Sigmoid colon (tissue), 7 donors: ENCODE measurements around the gene PNMA6E. TPM values are rescaled to one million over a fixed set of nuclear protein-coding genes. Genes with fewer than 3 reads are reported as not detected.

Experiments used
- DNase-seq: peaks from one replicate; pipeline ENCODE4 v3.0.0-alpha.2; 2019
- H3K27ac ChIP-seq, 4 donors: fragments of 200-600 bp; sonication (generic); one replicate each; pipeline ENCODE4 v1.5.1; 2016 to 2019; ENCODE audit warnings: mild to moderate bottlenecking in 1 of 4
- H3K27me3 ChIP-seq, 3 donors: fragments of 200-600 bp; sonication (generic); one replicate each; pipeline ENCODE4 v1.5.1; 2019; ENCODE audit warnings: mild to moderate bottlenecking in 1 of 3
- H3K36me3 ChIP-seq, 4 donors: fragments of 200-600 bp; sonication (generic); one replicate each; pipeline ENCODE4 v1.5.1; 2016 to 2019
- H3K4me1 ChIP-seq, 4 donors: fragments of 200-600 bp; sonication (generic); one replicate each; pipeline ENCODE4 v1.5.1; 2017 to 2019
- H3K4me3 ChIP-seq, 4 donors: fragments of 200-600 bp; sonication (generic); one replicate each; pipeline ENCODE4 v1.5.1; 2017 to 2019; ENCODE audit warnings: mild to moderate bottlenecking in 2 of 4, moderate library complexity in 1 of 4
- H3K9me3 ChIP-seq, 4 donors: fragments of 200-600 bp in 3 of 4; sonication (generic) in 3 of 4; one replicate each; pipeline versions ENCODE4 v1.5.1 to v1.6.1; 2013 to 2019
- EP300 ChIP-seq, 4 donors: sonication (generic); formaldehyde crosslinking; IDR thresholded peaks; one replicate each; pipeline ENCODE4 v1.6.1; 2017; ENCODE audit warnings: antibody characterized with exemption in 4 of 4
- POLR2A ChIP-seq, 2 donors: fragments of 450-650 bp; IDR thresholded peaks; one replicate each; pipeline ENCODE4 v1.6.1; 2016; ENCODE audit warnings: antibody characterized with exemption in 2 of 2, mild to moderate bottlenecking in 2 of 2, moderate library complexity in 2 of 2
- POLR2AphosphoS5 ChIP-seq, 4 donors: sonication (generic); formaldehyde crosslinking; IDR thresholded peaks; one replicate each; pipeline ENCODE4 v1.6.1; 2017; ENCODE audit warnings: antibody characterized with exemption in 4 of 4
- WGBS, 2 donors: extraction: QIAGEN DNeasy Blood & Tissue Kit; methylation state at CpG; one replicate each; pipeline ENCODE4 v1.1.7; 2013; 5-methylcytosine and 5-hydroxymethylcytosine counted together
- intact Hi-C: fragments of 100-400 bp; cut with DNase I; formaldehyde crosslinking; loops from one replicate; pipeline ENCODE4 v1.15.1; 2023
- polyA plus RNA-seq, 3 donors: library from polyadenylated mRNA; stranded (reverse); fragments of 200-250 nt; gene quantifications; one replicate each; pipeline ENCODE4 v1.2.3, GENCODE V29; 2013
- total RNA-seq, 4 donors: library from RNA; depleted of rRNA; stranded (reverse); fragments of >200 nt; gene quantifications; one replicate each; pipeline ENCODE4 v1.1.0, GENCODE V29; 2016
- TF ChIP-seq, protein P1 (sequence below), 4 experiments: fragments of 450-650 bp in 3 of 4; fragments of 200-600 bp in 1 of 4; IDR thresholded peaks; one replicate each; pipeline ENCODE4 v1.5.1; 2016 to 2019; ENCODE audit warnings: antibody characterized with exemption in 4 of 4, mild to moderate bottlenecking in 3 of 4, moderate library complexity in 2 of 4
- donor health status: healthy with polysubstance abuse.
- donor health status: Bipolar disorder and iron deficiency.
- donor health status: healthy.

PNMA6E gene
- total and polyA plus RNA-seq, 7 donors: not detected

DNA sequence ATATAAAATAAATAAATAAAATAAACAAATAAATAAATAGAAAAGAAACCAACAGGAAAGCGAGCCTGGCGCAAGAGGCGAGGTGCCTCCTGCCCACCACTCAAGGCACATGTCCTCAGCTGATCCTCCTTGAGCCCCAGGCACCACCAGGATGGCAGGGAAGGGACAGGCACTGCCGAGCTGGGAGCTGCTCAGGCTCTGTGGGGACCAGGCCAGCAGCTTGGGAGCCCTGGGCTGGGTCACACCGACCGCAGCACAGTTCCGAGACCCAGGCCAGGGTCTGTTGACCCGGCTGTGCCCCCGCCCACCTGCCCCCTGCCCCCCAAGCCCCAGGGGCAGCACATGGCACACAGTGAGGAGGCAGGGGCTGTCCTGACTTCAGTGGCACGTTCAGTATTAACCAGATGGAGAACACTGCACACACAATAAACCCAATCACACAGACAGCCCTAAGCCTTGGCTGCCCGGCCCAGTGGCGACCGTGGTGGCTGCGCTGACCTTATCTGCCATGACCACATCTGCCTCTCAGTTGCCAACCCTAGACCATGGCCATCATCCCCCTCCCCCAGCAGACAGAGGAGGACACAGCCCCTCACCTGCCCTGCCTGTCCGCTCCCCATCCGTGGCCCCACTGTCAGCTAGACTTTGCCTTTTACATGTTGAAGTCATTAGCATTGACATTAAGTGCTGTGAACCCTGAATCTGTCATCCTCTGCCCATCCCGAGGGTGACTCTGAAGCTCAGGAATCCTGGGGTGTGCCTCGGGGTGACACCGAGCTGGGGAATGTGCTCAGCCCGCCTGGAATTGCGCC lies 47.6 kb upstream of the PNMA6E start:
- H3K27me3 ChIP-seq: no peaks in the 10 kb centered on the region
- WGBS, 2 donors: 97% methylated on average over 21 of the region's 21 CpGs
- no peaks in the 10 kb centered on the region for H3K9me3 ChIP-seq
- TF ChIP-seq POLR2A (IDR thresholded peaks at IDR 0.05) (no peak), EP300 (IDR thresholded peaks at IDR 0.05) (no peak), POLR2AphosphoS5 (IDR thresholded peaks at IDR 0.05) (no peak)
- TF ChIP-seq, protein P1, sequence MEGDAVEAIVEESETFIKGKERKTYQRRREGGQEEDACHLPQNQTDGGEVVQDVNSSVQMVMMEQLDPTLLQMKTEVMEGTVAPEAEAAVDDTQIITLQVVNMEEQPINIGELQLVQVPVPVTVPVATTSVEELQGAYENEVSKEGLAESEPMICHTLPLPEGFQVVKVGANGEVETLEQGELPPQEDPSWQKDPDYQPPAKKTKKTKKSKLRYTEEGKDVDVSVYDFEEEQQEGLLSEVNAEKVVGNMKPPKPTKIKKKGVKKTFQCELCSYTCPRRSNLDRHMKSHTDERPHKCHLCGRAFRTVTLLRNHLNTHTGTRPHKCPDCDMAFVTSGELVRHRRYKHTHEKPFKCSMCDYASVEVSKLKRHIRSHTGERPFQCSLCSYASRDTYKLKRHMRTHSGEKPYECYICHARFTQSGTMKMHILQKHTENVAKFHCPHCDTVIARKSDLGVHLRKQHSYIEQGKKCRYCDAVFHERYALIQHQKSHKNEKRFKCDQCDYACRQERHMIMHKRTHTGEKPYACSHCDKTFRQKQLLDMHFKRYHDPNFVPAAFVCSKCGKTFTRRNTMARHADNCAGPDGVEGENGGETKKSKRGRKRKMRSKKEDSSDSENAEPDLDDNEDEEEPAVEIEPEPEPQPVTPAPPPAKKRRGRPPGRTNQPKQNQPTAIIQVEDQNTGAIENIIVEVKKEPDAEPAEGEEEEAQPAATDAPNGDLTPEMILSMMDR (IDR thresholded peaks at IDR 0.05): no peak
- no peak overlapping the region for H3K4me3 ChIP-seq
- intact Hi-C loops: no loop called here
- peak; percentile 42 for DNase-seq
- peaks cover 0 to 1% (median 0%) of the 10 kb centered on the region in 4 donors for H3K36me3 ChIP-seq
- no peaks in the 10 kb centered on the region for H3K4me1 ChIP-seq
- H3K27ac ChIP-seq: no peak overlapping the region

DNA sequence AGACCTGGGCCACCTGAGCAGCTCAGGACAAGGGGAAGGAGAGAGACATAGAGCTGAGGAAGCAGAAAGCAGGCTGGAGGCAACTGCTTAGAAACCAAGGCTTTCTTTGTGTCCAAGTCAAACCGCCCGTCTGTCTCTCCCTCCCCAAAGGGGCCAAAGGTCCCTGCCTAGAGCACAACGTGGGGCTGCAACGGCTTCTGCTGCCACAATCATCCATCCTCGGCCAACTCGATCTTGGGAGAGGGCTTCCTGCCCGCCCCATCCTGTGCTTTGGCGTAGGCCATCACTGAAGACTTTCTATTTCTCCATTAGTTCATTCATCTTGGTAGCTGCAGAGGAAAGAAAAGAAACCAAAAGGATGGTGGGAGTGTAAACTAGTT lies 46.4 kb upstream of the PNMA6E start:
- no peak overlapping the region for H3K4me3 ChIP-seq
- 83 to 90% methylated on average over 8 of the region's 8 CpGs for WGBS, 2 donors
- H3K36me3 ChIP-seq: no peaks in the 10 kb centered on the region
- no peaks in the 10 kb centered on the region for H3K27me3 ChIP-seq
- TF ChIP-seq POLR2A (IDR thresholded peaks at IDR 0.05) (no peak), POLR2AphosphoS5 (IDR thresholded peaks at IDR 0.05) (no peak), EP300 (IDR thresholded peaks at IDR 0.05) (no peak)
- TF ChIP-seq, protein P1 (IDR thresholded peaks at IDR 0.05): no peak
- H3K27ac ChIP-seq: no peak overlapping the region
- intact Hi-C loops: no loop called here
- no peak for DNase-seq
- no peaks in the 10 kb centered on the region for H3K9me3 ChIP-seq
- no peaks in the 10 kb centered on the region for H3K4me1 ChIP-seq

DNA sequence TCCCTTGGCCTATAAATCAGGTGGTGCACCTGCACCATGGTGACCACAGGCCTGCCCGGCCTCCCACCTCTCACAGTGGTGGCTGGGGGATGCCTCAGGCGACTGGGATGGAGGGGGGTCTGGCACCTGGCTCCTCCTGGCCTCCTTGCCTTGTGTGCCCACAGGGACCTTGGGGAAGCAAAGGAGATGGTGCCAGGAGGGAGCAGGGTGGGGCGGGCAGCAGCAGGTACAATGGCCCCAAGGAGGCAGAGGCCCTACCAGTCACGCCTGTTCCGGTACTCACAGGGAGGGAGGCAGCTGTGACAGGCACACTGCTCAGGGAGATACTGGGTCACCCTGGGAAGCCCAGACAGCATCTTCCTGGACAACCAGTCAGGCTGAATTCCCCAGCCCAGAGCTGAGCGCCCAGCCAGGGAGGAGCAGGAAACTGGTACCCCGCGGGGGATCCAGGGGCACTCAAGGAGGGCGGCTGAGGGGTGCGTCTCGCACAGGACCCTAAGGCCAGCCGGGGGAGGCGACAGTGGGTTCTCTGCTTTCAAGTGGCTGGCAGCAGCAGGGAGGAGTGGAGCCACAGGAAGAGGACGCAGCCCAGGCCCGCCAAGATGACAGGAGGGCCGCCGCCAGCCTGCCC lies 45.9 kb upstream of the PNMA6E start:
- Histone ChIP-seq H3K36me3 (no peaks in the 10 kb centered on the region), H3K27ac (no peak overlapping the region), H3K4me3 (no peak overlapping the region), H3K4me1 (no peaks in the 10 kb centered on the region), H3K9me3 (no peaks in the 10 kb centered on the region), H3K27me3 (no peaks in the 10 kb centered on the region)
- TF ChIP-seq POLR2A (IDR thresholded peaks at IDR 0.05) (no peak), EP300 (IDR thresholded peaks at IDR 0.05) (no peak), POLR2AphosphoS5 (IDR thresholded peaks at IDR 0.05) (no peak)
- TF ChIP-seq, protein P1 (IDR thresholded peaks at IDR 0.05): no peak
- intact Hi-C loops: no loop called here
- DNase-seq: peak; percentile 57
- 93% methylated on average over 17 of the region's 17 CpGs for WGBS, 2 donors

- TF ChIP-seq POLR2AphosphoS5 (IDR thresholded peaks at IDR 0.05): no peak
- TF ChIP-seq EP300 (IDR thresholded peaks at IDR 0.05): no peak
- TF ChIP-seq POLR2A (IDR thresholded peaks at IDR 0.05): no peak
- TF ChIP-seq, protein P1 (IDR thresholded peaks at IDR 0.05): no peak
- H3K36me3 ChIP-seq: no peaks in the 10 kb centered on the region
- H3K27ac ChIP-seq: no peak overlapping the region
- H3K4me1 ChIP-seq: no peaks in the 10 kb centered on the region
- 80 to 85% methylated on average over 10 of the region's 10 CpGs for WGBS, 2 donors
- peak; percentile 66 for DNase-seq
- no peak overlapping the region for H3K4me3 ChIP-seq
- intact Hi-C loops: no loop called here
- H3K27me3 ChIP-seq: no peaks in the 10 kb centered on the region
- no peaks in the 10 kb centered on the region for H3K9me3 ChIP-seq
Observed at GRCh38 chrX:153446636-153446936, 45.4 kb upstream of the PNMA6E start.
